ENCODE measurements around the gene LCE2D. TPM values are rescaled to one million over a fixed set of nuclear protein-coding genes. Genes with fewer than 3 reads are reported as not detected.
"Not testable (repeated sequence)": the region's sequence is repeated elsewhere in the genome, so short reads cannot be mapped to it uniquely, and the experiment has no call there.

LCE2D gene
- total RNA-seq, 1 experiment from 2014 or later = not detected

GRCh38 chr1:152656459-152656858 is 6.7 kb upstream of the LCE2D start:
- Histone ChIP-seq H3K36me3 (ENCODE audit: control insufficient read depth, insufficient read depth, low read length) (no peaks in the 10 kb centered on the region), H3K9me3 (no peaks in the 10 kb centered on the region), H3K4me3 (ENCODE audit: low read depth, low read length) (no peak overlapping the region), H3K27me3 (replicated peaks; ENCODE audit: control insufficient read depth, insufficient read depth, low read length) (no peaks in the 10 kb centered on the region; the same call in none of the 2 replicates), H3K4me1 (no peaks in the 10 kb centered on the region)
- ChIA-PET CTCF (interaction anchor here (0.6 kb wide), 1 partner anchor 177 kb away, joined by 3 read pairs; no protein-coding TSS in a partner anchor), POLR2A (no interaction called here)
- intact Hi-C loops (cut with micrococcal nuclease; ENCODE audit: unreplicated experiment) = loop anchor here (10.0 kb wide), 1 partner anchor 268 kb away; no protein-coding TSS in a partner anchor
- H3K9me3 Mint-ChIP-seq (ENCODE audit: unreplicated experiment) = no peaks in the 10 kb centered on the region
- no peak overlapping the region for H3K27ac Mint-ChIP-seq (ENCODE audit: unreplicated experiment)
- no TSS peak for BruUV-seq (replicated peaks)
- peaks cover 12% of the 10 kb centered on the region for H3K27me3 Mint-ChIP-seq (ENCODE audit: insufficient read depth, unreplicated experiment)
- H3K4me3 Mint-ChIP-seq (ENCODE audit: unreplicated experiment) = no peak overlapping the region
- no peak for TF ChIP-seq CTCF (IDR thresholded peaks at IDR 0.05; ENCODE audit: insufficient read depth in 1 of 2, low read depth in 1 of 2, low read length in 1 of 2, severe bottlenecking in 1 of 2, unreplicated experiment in 1 of 2)
- H3K4me1 Mint-ChIP-seq (ENCODE audit: low read depth, unreplicated experiment) = no peaks in the 10 kb centered on the region
- no peak for DNase-seq
- H3K36me3 Mint-ChIP-seq (ENCODE audit: insufficient read depth, unreplicated experiment) = no peaks in the 10 kb centered on the region

DNA sequence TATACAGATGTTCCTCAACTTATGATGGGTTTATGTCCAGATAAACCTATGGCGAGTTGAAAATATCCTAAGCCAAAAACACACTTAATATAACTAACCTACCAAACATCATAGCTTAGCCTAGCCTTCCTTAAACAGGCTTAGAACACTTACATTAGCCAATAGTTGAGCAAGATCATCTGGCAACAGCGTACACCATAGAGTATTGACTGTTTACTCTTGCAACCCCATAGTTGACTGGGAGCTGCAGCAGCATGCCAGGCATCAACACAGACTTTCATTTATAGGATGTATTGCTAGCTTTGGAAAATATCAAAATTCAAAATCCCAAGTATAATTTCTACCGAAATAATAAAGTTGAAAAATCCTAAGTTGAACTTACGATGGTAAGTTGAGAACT is 5.5 kb upstream of the LCE2D start:
- DNase-seq = no peak
- Mint-ChIP-seq H3K9me3 (ENCODE audit: unreplicated experiment) (no peaks in the 10 kb centered on the region), H3K4me3 (ENCODE audit: unreplicated experiment) (no peak overlapping the region), H3K36me3 (ENCODE audit: insufficient read depth, unreplicated experiment) (no peaks in the 10 kb centered on the region), H3K27me3 (ENCODE audit: insufficient read depth, unreplicated experiment) (peaks cover 8% of the 10 kb centered on the region), H3K27ac (ENCODE audit: unreplicated experiment) (no peak overlapping the region), H3K4me1 (ENCODE audit: low read depth, unreplicated experiment) (no peaks in the 10 kb centered on the region)
- BruUV-seq (replicated peaks) = no TSS peak
- H3K27me3 ChIP-seq (replicated peaks; ENCODE audit: control insufficient read depth, insufficient read depth, low read length) = no peaks in the 10 kb centered on the region; the same call in none of the 2 replicates
- ChIA-PET POLR2A (no interaction called here), CTCF (no interaction called here)
- intact Hi-C loops (cut with micrococcal nuclease; ENCODE audit: unreplicated experiment) = loop anchor here (10.0 kb wide), 1 partner anchor 267 kb away; no protein-coding TSS in a partner anchor
- H3K4me1 ChIP-seq = no peaks in the 10 kb centered on the region
- H3K9me3 ChIP-seq = no peaks in the 10 kb centered on the region
- no peaks in the 10 kb centered on the region for H3K36me3 ChIP-seq (ENCODE audit: control insufficient read depth, insufficient read depth, low read length)
- H3K4me3 ChIP-seq (ENCODE audit: low read depth, low read length) = no peak overlapping the region
- no peak for TF ChIP-seq CTCF (IDR thresholded peaks at IDR 0.05; ENCODE audit: insufficient read depth in 1 of 2, low read depth in 1 of 2, low read length in 1 of 2, severe bottlenecking in 1 of 2, unreplicated experiment in 1 of 2)

DNA sequence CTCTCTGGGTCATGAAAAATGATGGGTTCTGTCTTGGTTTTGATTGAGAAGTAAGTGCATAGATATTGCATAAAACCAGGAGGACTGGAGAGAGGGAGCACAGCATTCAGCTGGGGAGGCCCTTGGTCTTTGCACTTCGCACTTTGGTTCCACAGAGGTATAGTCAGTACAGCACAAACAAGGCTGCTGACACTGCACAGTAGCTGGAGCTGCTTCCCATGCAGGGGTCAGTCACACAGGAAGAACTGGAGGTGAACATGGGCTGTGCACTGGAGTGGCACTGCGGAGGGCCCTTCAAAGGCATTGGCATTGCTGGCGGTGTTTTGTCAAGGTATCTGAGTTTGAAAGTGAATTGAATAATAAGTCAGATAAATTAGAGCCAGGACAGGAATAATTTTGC is 4.5 kb upstream of the LCE2D start:
- no peak for DNase-seq
- H3K4me1 Mint-ChIP-seq (ENCODE audit: low read depth, unreplicated experiment) = no peaks in the 10 kb centered on the region
- intact Hi-C loops (cut with micrococcal nuclease; ENCODE audit: unreplicated experiment) = loop anchor here (10.0 kb wide), 1 partner anchor 266 kb away; no protein-coding TSS in a partner anchor
- H3K9me3 Mint-ChIP-seq (ENCODE audit: unreplicated experiment) = no peaks in the 10 kb centered on the region
- no TSS peak for BruUV-seq (replicated peaks)
- no peak overlapping the region for H3K27ac Mint-ChIP-seq (ENCODE audit: unreplicated experiment)
- ChIA-PET POLR2A (no interaction called here), CTCF (no interaction called here)
- no peak for TF ChIP-seq CTCF (IDR thresholded peaks at IDR 0.05; ENCODE audit: insufficient read depth in 1 of 2, low read depth in 1 of 2, low read length in 1 of 2, severe bottlenecking in 1 of 2, unreplicated experiment in 1 of 2)
- H3K27me3 Mint-ChIP-seq (ENCODE audit: insufficient read depth, unreplicated experiment) = peaks cover 6% of the 10 kb centered on the region
- no peak overlapping the region for H3K4me3 Mint-ChIP-seq (ENCODE audit: unreplicated experiment)
- H3K4me3 ChIP-seq (ENCODE audit: low read depth, low read length) = no peak overlapping the region
- peaks cover 1% of the 10 kb centered on the region for H3K27me3 ChIP-seq (replicated peaks; ENCODE audit: control insufficient read depth, insufficient read depth, low read length)
- no peaks in the 10 kb centered on the region for H3K9me3 ChIP-seq
- H3K36me3 ChIP-seq (ENCODE audit: control insufficient read depth, insufficient read depth, low read length) = no peaks in the 10 kb centered on the region
- no peaks in the 10 kb centered on the region for H3K36me3 Mint-ChIP-seq (ENCODE audit: insufficient read depth, unreplicated experiment)
- no peaks in the 10 kb centered on the region for H3K4me1 ChIP-seq

DNA sequence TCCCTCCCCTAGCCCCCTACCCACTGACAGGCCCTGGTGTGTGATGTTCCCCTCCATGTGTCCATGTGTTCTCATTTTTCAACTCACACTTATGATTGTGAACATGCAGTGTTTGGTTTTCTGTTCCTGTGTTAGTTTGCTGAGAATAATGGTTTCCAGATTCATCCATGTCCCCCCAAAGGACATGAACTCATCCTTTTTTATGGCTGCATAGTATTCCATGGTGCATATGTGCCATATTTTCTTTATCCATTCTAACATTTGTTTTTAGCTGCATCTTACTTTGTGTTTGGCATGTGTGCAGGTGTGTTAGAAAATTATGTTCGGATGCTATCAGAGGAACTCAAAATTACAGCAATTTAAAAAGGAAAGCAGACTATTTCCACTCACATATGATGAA is 3.0 kb downstream of the LCE2D start:
- intact Hi-C loops (cut with micrococcal nuclease; ENCODE audit: unreplicated experiment); DNase-seq; H3K9me3 Mint-ChIP-seq (ENCODE audit: unreplicated experiment): not testable (repeated sequence)

More for the DNA sequence above, 3.0 kb downstream of the LCE2D start:
- H3K27me3 Mint-ChIP-seq (ENCODE audit: insufficient read depth, unreplicated experiment) = peaks cover 14% of the 10 kb centered on the region
- H3K4me1 ChIP-seq; H3K4me1 Mint-ChIP-seq (ENCODE audit: low read depth, unreplicated experiment); CTCF ChIA-PET; H3K36me3 Mint-ChIP-seq (ENCODE audit: insufficient read depth, unreplicated experiment); H3K36me3 ChIP-seq (ENCODE audit: control insufficient read depth, insufficient read depth, low read length); POLR2A ChIA-PET; H3K9me3 ChIP-seq; H3K4me3 ChIP-seq (ENCODE audit: low read depth, low read length); BruUV-seq (replicated peaks); H3K27ac Mint-ChIP-seq (ENCODE audit: unreplicated experiment); H3K4me3 Mint-ChIP-seq (ENCODE audit: unreplicated experiment); H3K27me3 ChIP-seq (replicated peaks; ENCODE audit: control insufficient read depth, insufficient read depth, low read length): not testable (repeated sequence)

Data from Caco-2 (cell line).